ENCODE results near the gene CTNNBL1. TPM values are rescaled to one million over a fixed set of nuclear protein-coding genes. Genes with fewer than 3 reads are reported as not detected.
A peak's percentile ranks its signal among the peaks of the same experiment; 100 is the strongest.
"Not testable (repeated sequence)": the region's sequence is repeated elsewhere in the genome, so short reads cannot be mapped to it uniquely, and the experiment has no call there.

Gene CTNNBL1
- total and polyA plus RNA-seq, 5 donors from 2014 or later = 56.0 to 117 (median 83.2) TPM

GRCh38 chr20:37693242-37693634 is 592 bp upstream of the CTNNBL1 start:
- ATAC-seq (ENCODE audit: low read depth in 2 of 2) = no peak
- peak overlapping the region in 2 of 3 donors; percentile 92 to 97 for H3K27ac Mint-ChIP-seq
- DNase-seq = peak in 1 of 3 donors; percentile 3

GRCh38 chr20:37695684-37696342 is 2.0 kb downstream of the CTNNBL1 start:
- Mint-ChIP-seq H3K4me3 (peak overlapping the region in 2 of 4 donors; percentile 6 to 71), H3K27ac (no peak overlapping the region)
- DNase-seq = no peak

More at GRCh38 chr20:37693242-37693634, 592 bp upstream of the CTNNBL1 start:
- Histone ChIP-seq H3K4me1 (ENCODE audit: control insufficient read depth, insufficient read depth, low read length, poor library complexity, severe bottlenecking) (peaks cover 17% of the 10 kb centered on the region), H3K27ac (ENCODE audit: insufficient read depth, low read length, poor library complexity, severe bottlenecking) (no peak overlapping the region), H3K9me3 (ENCODE audit: control insufficient read depth in 2 of 2, low read length in 2 of 2) (no peaks in the 10 kb centered on the region), H3K27me3 (ENCODE audit: control insufficient read depth, insufficient read depth, low read length) (peaks cover 12% of the 10 kb centered on the region), H3K4me3 (ENCODE audit: low read depth, low read length) (peak overlapping the region; percentile 89), H3K36me3 (ENCODE audit: control insufficient read depth, insufficient read depth, low read length) (peaks cover 2% of the 10 kb centered on the region)
- peaks cover 10% of the 10 kb centered on the region for H3K36me3 Mint-ChIP-seq
- no peaks in the 10 kb centered on the region for H3K9me3 Mint-ChIP-seq
- peaks cover 31% of the 10 kb centered on the region for H3K27me3 Mint-ChIP-seq
- H3K4me3 Mint-ChIP-seq = peak overlapping the region; percentile 97 to 100 (median 98)
- peaks cover 9 to 39% (median 27%) of the 10 kb centered on the region in 4 donors for H3K4me1 Mint-ChIP-seq

GRCh38 chr20:37697314-37697713 is 3.5 kb downstream of the CTNNBL1 start:
- no peak overlapping the region for H3K27ac ChIP-seq (ENCODE audit: insufficient read depth, low read length, poor library complexity, severe bottlenecking)
- no peaks in the 10 kb centered on the region for H3K27me3 ChIP-seq (ENCODE audit: control insufficient read depth, insufficient read depth, low read length)
- peaks cover 9 to 53% (median 42%) of the 10 kb centered on the region in 4 donors for H3K4me1 Mint-ChIP-seq
- no peak overlapping the region for H3K27ac Mint-ChIP-seq
- peaks cover 17% of the 10 kb centered on the region for H3K4me1 ChIP-seq (ENCODE audit: control insufficient read depth, insufficient read depth, low read length, poor library complexity, severe bottlenecking)
- no peak overlapping the region for H3K4me3 ChIP-seq (ENCODE audit: low read depth, low read length)
- ATAC-seq (ENCODE audit: low read depth in 2 of 2) = no peak
- H3K9me3 ChIP-seq (ENCODE audit: control insufficient read depth in 2 of 2, low read length in 2 of 2) = no peaks in the 10 kb centered on the region
- no peak for DNase-seq
- H3K9me3 Mint-ChIP-seq = no peaks in the 10 kb centered on the region
- H3K27me3 Mint-ChIP-seq = peaks cover 5% of the 10 kb centered on the region
- H3K4me3 Mint-ChIP-seq = no peak overlapping the region
- peaks cover 18% of the 10 kb centered on the region for H3K36me3 Mint-ChIP-seq
- H3K36me3 ChIP-seq (ENCODE audit: control insufficient read depth, insufficient read depth, low read length) = peaks cover 2% of the 10 kb centered on the region

More at GRCh38 chr20:37695684-37696342, 2.0 kb downstream of the CTNNBL1 start:
- Histone ChIP-seq H3K27ac (ENCODE audit: insufficient read depth, low read length, poor library complexity, severe bottlenecking) (no peak overlapping the region), H3K4me1 (ENCODE audit: control insufficient read depth, insufficient read depth, low read length, poor library complexity, severe bottlenecking) (peaks cover 17% of the 10 kb centered on the region), H3K9me3 (ENCODE audit: control insufficient read depth in 2 of 2, low read length in 2 of 2) (no peaks in the 10 kb centered on the region), H3K4me3 (ENCODE audit: low read depth, low read length) (peak overlapping the region; percentile 15), H3K36me3 (ENCODE audit: control insufficient read depth, insufficient read depth, low read length) (peaks cover 2% of the 10 kb centered on the region), H3K27me3 (ENCODE audit: control insufficient read depth, insufficient read depth, low read length) (peaks cover 2% of the 10 kb centered on the region)
- Mint-ChIP-seq H3K9me3 (no peaks in the 10 kb centered on the region), H3K36me3 (peaks cover 18% of the 10 kb centered on the region), H3K4me1 (peaks cover 9 to 53% (median 42%) of the 10 kb centered on the region in 4 donors), H3K27me3 (peaks cover 11% of the 10 kb centered on the region)
- ATAC-seq (ENCODE audit: low read depth in 2 of 2) = no peak

- H3K36me3 Mint-ChIP-seq = peaks cover 18% of the 10 kb centered on the region
- H3K9me3 ChIP-seq (ENCODE audit: control insufficient read depth in 2 of 2, low read length in 2 of 2) = no peaks in the 10 kb centered on the region
- peaks cover 2% of the 10 kb centered on the region for H3K27me3 Mint-ChIP-seq
- H3K36me3 ChIP-seq (ENCODE audit: control insufficient read depth, insufficient read depth, low read length) = peaks cover 2% of the 10 kb centered on the region
- H3K27ac ChIP-seq (ENCODE audit: insufficient read depth, low read length, poor library complexity, severe bottlenecking) = no peak overlapping the region
- peaks cover 14% of the 10 kb centered on the region for H3K4me1 ChIP-seq (ENCODE audit: control insufficient read depth, insufficient read depth, low read length, poor library complexity, severe bottlenecking)
- ATAC-seq (ENCODE audit: low read depth in 2 of 2) (no peak), DNase-seq (no peak)
- H3K4me1 Mint-ChIP-seq = peaks cover 0 to 44% (median 38%) of the 10 kb centered on the region in 4 donors
- H3K4me3 ChIP-seq (ENCODE audit: low read depth, low read length) = no peak overlapping the region
- H3K27ac Mint-ChIP-seq = no peak overlapping the region
- H3K4me3 Mint-ChIP-seq = peak overlapping the region in 1 of 4 donors; percentile 2
- H3K9me3 Mint-ChIP-seq = no peaks in the 10 kb centered on the region
- H3K27me3 ChIP-seq (ENCODE audit: control insufficient read depth, insufficient read depth, low read length) = no peaks in the 10 kb centered on the region
Measured at GRCh38 chr20:37699202-37699601, 5.4 kb downstream of the CTNNBL1 start.

GRCh38 chr20:37700301-37700700 is 6.5 kb downstream of the CTNNBL1 start:
- no peak for ATAC-seq (ENCODE audit: low read depth in 2 of 2)
- H3K4me3 Mint-ChIP-seq = no peak overlapping the region
- no peak for DNase-seq
- H3K27ac Mint-ChIP-seq = peak overlapping the region in 1 of 3 donors; percentile 14
- H3K27ac ChIP-seq (ENCODE audit: insufficient read depth, low read length, poor library complexity, severe bottlenecking) = no peak overlapping the region
- H3K27me3 ChIP-seq (ENCODE audit: control insufficient read depth, insufficient read depth, low read length) = no peaks in the 10 kb centered on the region
- H3K36me3 ChIP-seq (ENCODE audit: control insufficient read depth, insufficient read depth, low read length) = peaks cover 2% of the 10 kb centered on the region
- no peaks in the 10 kb centered on the region for H3K27me3 Mint-ChIP-seq
- no peaks in the 10 kb centered on the region for H3K9me3 ChIP-seq (ENCODE audit: control insufficient read depth in 2 of 2, low read length in 2 of 2)
- peaks cover 18% of the 10 kb centered on the region for H3K36me3 Mint-ChIP-seq
- no peak overlapping the region for H3K4me3 ChIP-seq (ENCODE audit: low read depth, low read length)
- peaks cover 4% of the 10 kb centered on the region for H3K4me1 ChIP-seq (ENCODE audit: control insufficient read depth, insufficient read depth, low read length, poor library complexity, severe bottlenecking)
- peaks cover 0 to 46% (median 36%) of the 10 kb centered on the region in 4 donors for H3K4me1 Mint-ChIP-seq
- no peaks in the 10 kb centered on the region for H3K9me3 Mint-ChIP-seq

GRCh38 chr20:37701676-37702075 is 7.8 kb downstream of the CTNNBL1 start:
- not testable (repeated sequence) for H3K27ac ChIP-seq (ENCODE audit: insufficient read depth, low read length, poor library complexity, severe bottlenecking); H3K27me3 ChIP-seq (ENCODE audit: control insufficient read depth, insufficient read depth, low read length); H3K36me3 ChIP-seq (ENCODE audit: control insufficient read depth, insufficient read depth, low read length); ATAC-seq (ENCODE audit: low read depth in 2 of 2); H3K9me3 ChIP-seq (ENCODE audit: control insufficient read depth in 2 of 2, low read length in 2 of 2); H3K4me3 Mint-ChIP-seq; H3K9me3 Mint-ChIP-seq; DNase-seq; H3K27ac Mint-ChIP-seq; H3K27me3 Mint-ChIP-seq; H3K4me1 ChIP-seq (ENCODE audit: control insufficient read depth, insufficient read depth, low read length, poor library complexity, severe bottlenecking); H3K4me3 ChIP-seq (ENCODE audit: low read depth, low read length)
- Mint-ChIP-seq H3K4me1 (peaks cover 0 to 47% (median 34%) of the 10 kb centered on the region in 4 donors), H3K36me3 (peaks cover 25% of the 10 kb centered on the region)

GRCh38 chr20:37702403-37703034 is 8.7 kb downstream of the CTNNBL1 start:
- H3K4me1 Mint-ChIP-seq = peaks cover 0 to 49% (median 34%) of the 10 kb centered on the region in 4 donors
- Histone ChIP-seq H3K4me3 (ENCODE audit: low read depth, low read length) (no peak overlapping the region), H3K36me3 (ENCODE audit: control insufficient read depth, insufficient read depth, low read length) (peaks cover 2% of the 10 kb centered on the region), H3K9me3 (ENCODE audit: control insufficient read depth in 2 of 2, low read length in 2 of 2) (no peaks in the 10 kb centered on the region), H3K27me3 (ENCODE audit: control insufficient read depth, insufficient read depth, low read length) (no peaks in the 10 kb centered on the region), H3K4me1 (ENCODE audit: control insufficient read depth, insufficient read depth, low read length, poor library complexity, severe bottlenecking) (no peaks in the 10 kb centered on the region), H3K27ac (ENCODE audit: insufficient read depth, low read length, poor library complexity, severe bottlenecking) (no peak overlapping the region)
- H3K36me3 Mint-ChIP-seq = peaks cover 23% of the 10 kb centered on the region
- no peak for DNase-seq
- ATAC-seq (ENCODE audit: low read depth in 2 of 2) = no peak
- H3K27ac Mint-ChIP-seq = no peak overlapping the region
- no peaks in the 10 kb centered on the region for H3K9me3 Mint-ChIP-seq
- no peaks in the 10 kb centered on the region for H3K27me3 Mint-ChIP-seq
- H3K4me3 Mint-ChIP-seq = no peak overlapping the region

Data from CD4-positive, CD25-positive, alpha-beta regulatory T cell (primary cell).